GM23248 (cell line): ENCODE measurements around the gene MUC13. TPM values are rescaled to one million over a fixed set of nuclear protein-coding genes. Genes with fewer than 3 reads are reported as not detected.

ENCODE experiments used
- DNase-seq: peaks from one replicate; pipeline ENCODE4 v3.0.0-alpha.2; 2015
- H2AFZ ChIP-seq: fragments of 200-600 bp; sonication (generic); 2 replicates; pipeline ENCODE4 v1.6.1; 2016; ENCODE audit warnings: antibody characterized with exemption
- H3F3A ChIP-seq: fragments of 200-600 bp; sonication (generic); 2 replicates; pipeline ENCODE4 v1.6.1; 2016; ENCODE audit warnings: mild to moderate bottlenecking, antibody characterized with exemption, mixed run types; ENCODE audit not compliant: insufficient read depth
- H3K27ac ChIP-seq: fragments of 200-600 bp; sonication (generic); 2 replicates; pipeline ENCODE4 v1.5.1; 2016; ENCODE audit warnings: mild to moderate bottlenecking
- H3K27me3 ChIP-seq: fragments of 200-600 bp; sonication (generic); replicated peaks from 2 replicates; pipeline ENCODE4 v1.6.1; 2016; ENCODE audit warnings: mild to moderate bottlenecking; ENCODE audit not compliant: insufficient read depth
- H3K36me3 ChIP-seq: fragments of 200-600 bp; sonication (generic); 2 replicates; pipeline ENCODE4 v1.6.1; 2016; ENCODE audit warnings: low read depth, mild to moderate bottlenecking
- H3K4me1 ChIP-seq: fragments of 200-600 bp; sonication (generic); 2 replicates; pipeline ENCODE4 v1.6.1; 2016; ENCODE audit warnings: mild to moderate bottlenecking; ENCODE audit not compliant: insufficient read depth
- H3K4me2 ChIP-seq: fragments of 200-600 bp; sonication (generic); one replicate; pipeline ENCODE4 v1.6.1; 2016; ENCODE audit warnings: mild to moderate bottlenecking; ENCODE audit not compliant: unreplicated experiment
- H3K4me3 ChIP-seq: fragments of 200-600 bp; sonication (generic); 2 replicates; pipeline ENCODE4 v1.5.1; 2016; ENCODE audit warnings: mild to moderate bottlenecking
- H3K79me2 ChIP-seq: fragments of 200-600 bp; sonication (generic); 2 replicates; pipeline ENCODE4 v1.6.1; 2016; ENCODE audit warnings: mild to moderate bottlenecking; ENCODE audit not compliant: insufficient read depth
- H3K9ac ChIP-seq: fragments of 200-600 bp; sonication (generic); 2 replicates; pipeline ENCODE4 v1.6.1; 2016; ENCODE audit warnings: mild to moderate bottlenecking
- H3K9me2 ChIP-seq: fragments of 200-600 bp; sonication (generic); 2 replicates; pipeline ENCODE4 v1.6.1; 2016; ENCODE audit warnings: mixed run types, mild to moderate bottlenecking, moderate library complexity; ENCODE audit not compliant: insufficient read depth
- H3K9me3 ChIP-seq: fragments of 200-600 bp; sonication (generic); one replicate; pipeline ENCODE4 v1.6.1; 2017; ENCODE audit warnings: low read depth
- H4K20me1 ChIP-seq: fragments of 200-600 bp; sonication (generic); 2 replicates; pipeline ENCODE4 v1.6.0; 2016; ENCODE audit not compliant: insufficient read depth
- EZH2 ChIP-seq: fragments of 200-600 bp; sonication (generic); IDR thresholded peaks from 2 replicates; pipeline ENCODE4 v1.6.1; 2018; ENCODE audit warnings: antibody characterized with exemption, mild to moderate bottlenecking; ENCODE audit not compliant: insufficient read depth, poor library complexity, severe bottlenecking
- EZH2phosphoT487 ChIP-seq: fragments of 200-600 bp; sonication (generic); IDR thresholded peaks from 2 replicates; pipeline ENCODE4 v1.6.1; 2018; ENCODE audit warnings: antibody characterized with exemption, moderate library complexity, mild to moderate bottlenecking, low read depth; ENCODE audit not compliant: insufficient read depth
- WGBS, 2 experiments: methylation state at CpG; one replicate each; pipeline ENCODE4 v1.1.6; 2015 to 2017; ENCODE audit warnings: low lambda C conversion rate in 2 of 2, low coverage in 1 of 2; ENCODE audit errors: missing lambda C conversion rate in 2 of 2; 5-methylcytosine and 5-hydroxymethylcytosine counted together
- in situ Hi-C: fragments of 300-500 bp; cut with MboI; formaldehyde crosslinking; loops from 2 replicates; pipeline ENCODE4 v1.15.0; 2020
- polyA plus RNA-seq: library from polyadenylated mRNA; unstranded; fragments of >200 nt; fragmentation: Nextera tagmentation; extraction: Ambion mirVana; gene quantifications from 2 replicates; pipeline ENCODE4 v1.2.1, GENCODE V29; 2016
- total RNA-seq: library from RNA; depleted of rRNA; stranded (reverse); fragments of >200 nt; shearing (Covaris generic); gene quantifications from 2 replicates; pipeline ENCODE4 v1.2.3, GENCODE V29; 2014

Gene MUC13
- total and polyA plus RNA-seq, 2 experiments from 2014 or later = 0.18 to 0.32 TPM

GRCh38 chr3:124969190-124969589 is 34.6 kb upstream of the MUC13 start:
- no peak overlapping the region for H3K4me3 ChIP-seq
- no peaks in the 10 kb centered on the region for H3K9me3 ChIP-seq
- no peak for DNase-seq
- peaks cover 80% of the 10 kb centered on the region for H3F3A ChIP-seq
- TF ChIP-seq EZH2 (no peak), EZH2phosphoT487 (no peak)
- peaks cover 7% of the 10 kb centered on the region for H3K4me1 ChIP-seq
- H3K9me2 ChIP-seq = no peaks in the 10 kb centered on the region
- H3K27me3 ChIP-seq = no peaks in the 10 kb centered on the region
- H3K36me3 ChIP-seq = peaks cover 83% of the 10 kb centered on the region
- H2AFZ ChIP-seq = no peak overlapping the region
- WGBS, 2 experiments = 87 to 89% methylated on average over 8 of the region's 8 CpGs
- H3K9ac ChIP-seq = no peak overlapping the region
- no peak overlapping the region for H3K27ac ChIP-seq
- no peaks in the 10 kb centered on the region for H4K20me1 ChIP-seq
- H3K79me2 ChIP-seq = no peaks in the 10 kb centered on the region
- in situ Hi-C loops = no loop called here
- H3K4me2 ChIP-seq = no peak overlapping the region

GRCh38 chr3:124967964-124968363 is 33.4 kb upstream of the MUC13 start:
- Histone ChIP-seq H3K36me3 (peaks cover 71% of the 10 kb centered on the region), H3K9me2 (no peaks in the 10 kb centered on the region), H3K27me3 (no peaks in the 10 kb centered on the region), H3K4me2 (no peak overlapping the region), H3K4me1 (peaks cover 7% of the 10 kb centered on the region), H3F3A (peaks cover 82% of the 10 kb centered on the region), H3K27ac (no peak overlapping the region), H4K20me1 (no peaks in the 10 kb centered on the region; the same call in 1 of the 2 replicates), H2AFZ (no peak overlapping the region), H3K79me2 (no peaks in the 10 kb centered on the region), H3K4me3 (no peak overlapping the region), H3K9ac (no peak overlapping the region), H3K9me3 (no peaks in the 10 kb centered on the region)
- in situ Hi-C loops = no loop called here
- TF ChIP-seq EZH2phosphoT487 (no peak), EZH2 (no peak)
- 77 to 79% methylated on average over 8 to 10 of the region's 10 CpGs for WGBS, 2 experiments
- no peak for DNase-seq

GRCh38 chr3:124966521-124967445 is 32.2 kb upstream of the MUC13 start:
- DNase-seq = no peak
- peaks cover 61% of the 10 kb centered on the region for H3K36me3 ChIP-seq
- H3K4me1 ChIP-seq = peaks cover 7% of the 10 kb centered on the region
- no peaks in the 10 kb centered on the region for H3K27me3 ChIP-seq
- peaks cover 83% of the 10 kb centered on the region for H3F3A ChIP-seq
- no peak overlapping the region for H3K9ac ChIP-seq
- no peak overlapping the region for H3K27ac ChIP-seq
- TF ChIP-seq EZH2 (no peak), EZH2phosphoT487 (no peak)
- H2AFZ ChIP-seq = no peak overlapping the region
- WGBS, 2 experiments = 69 to 72% methylated on average over 7 of the region's 7 CpGs
- H3K9me2 ChIP-seq = no peaks in the 10 kb centered on the region
- H3K79me2 ChIP-seq = no peaks in the 10 kb centered on the region
- no peaks in the 10 kb centered on the region for H3K9me3 ChIP-seq
- in situ Hi-C loops = no loop called here
- H3K4me3 ChIP-seq = no peak overlapping the region
- no peak overlapping the region for H3K4me2 ChIP-seq
- no peaks in the 10 kb centered on the region; the same call in 1 of the 2 replicates for H4K20me1 ChIP-seq

GRCh38 chr3:124965413-124965812 is 30.9 kb upstream of the MUC13 start:
- Histone ChIP-seq H3K36me3 (peaks cover 49% of the 10 kb centered on the region), H3K4me3 (no peak overlapping the region), H3K27me3 (no peaks in the 10 kb centered on the region), H2AFZ (no peak overlapping the region), H4K20me1 (no peaks in the 10 kb centered on the region; the same call in 1 of the 2 replicates), H3K9ac (no peak overlapping the region), H3K4me2 (no peak overlapping the region), H3K79me2 (no peaks in the 10 kb centered on the region), H3K27ac (no peak overlapping the region), H3K9me2 (no peaks in the 10 kb centered on the region), H3F3A (peaks cover 73% of the 10 kb centered on the region), H3K9me3 (no peaks in the 10 kb centered on the region), H3K4me1 (peaks cover 7% of the 10 kb centered on the region)
- no peak for TF ChIP-seq EZH2
- TF ChIP-seq EZH2phosphoT487 = no peak
- WGBS, 2 experiments = 52 to 60% methylated on average over 1 of the region's 1 CpG
- in situ Hi-C loops = no loop called here
- no peak for DNase-seq
